ENCODE results near the gene CST8.

CST8 gene

DNA sequence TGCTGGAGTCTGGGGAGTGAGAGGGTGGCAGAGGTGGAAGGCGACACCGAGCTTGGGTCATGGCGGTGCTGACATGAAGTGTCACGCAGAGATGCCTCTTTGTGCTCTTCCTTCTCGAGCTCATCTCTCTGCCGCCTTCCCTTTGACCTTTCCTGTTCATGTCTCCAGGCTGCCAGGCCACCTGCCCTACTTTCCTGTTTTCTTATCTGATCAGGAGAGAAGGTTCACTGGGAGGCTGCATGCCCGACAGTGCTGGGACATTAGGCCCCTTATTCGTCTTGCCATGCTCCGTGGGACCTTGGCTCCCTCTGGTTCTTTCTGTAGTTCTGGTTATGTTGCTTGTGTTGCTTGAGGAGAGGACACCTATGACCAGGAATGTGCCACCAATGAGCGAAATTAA is 33.2 kb downstream of the CST8 start:
- no peak for DNase-seq (ENCODE audit: low read depth, low spot score)

GRCh38 chr20:23526850-23527249 is 35.9 kb downstream of the CST8 start:
- no peak for DNase-seq (ENCODE audit: low read depth, low spot score)

GRCh38 chr20:23528867-23529431 is 38.0 kb downstream of the CST8 start:
- no peak for DNase-seq (ENCODE audit: low read depth, low spot score)

GRCh38 chr20:23530937-23531567 is 40.1 kb downstream of the CST8 start:
- no peak for DNase-seq (ENCODE audit: low read depth, low spot score)

DNA sequence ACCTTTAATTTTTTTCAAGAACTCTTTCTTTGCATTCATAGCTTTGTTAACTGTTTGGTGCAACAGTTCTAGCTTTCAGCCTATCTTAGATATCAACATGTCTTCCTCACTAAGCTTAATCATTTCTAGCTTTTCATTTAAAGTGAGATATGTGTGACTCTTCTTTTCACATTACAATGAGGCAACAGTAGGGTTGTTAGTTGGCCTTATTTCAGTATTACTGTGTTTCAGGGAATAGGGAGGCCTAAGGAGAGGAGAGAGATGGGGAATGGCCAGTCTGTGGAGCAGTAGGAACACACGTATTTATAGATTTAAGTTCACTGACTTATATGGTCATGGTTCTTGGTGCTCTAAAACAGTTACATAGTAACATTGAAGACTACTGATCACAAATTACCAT is 41.6 kb downstream of the CST8 start:
- DNase-seq (ENCODE audit: low read depth, low spot score) = no peak

DNA sequence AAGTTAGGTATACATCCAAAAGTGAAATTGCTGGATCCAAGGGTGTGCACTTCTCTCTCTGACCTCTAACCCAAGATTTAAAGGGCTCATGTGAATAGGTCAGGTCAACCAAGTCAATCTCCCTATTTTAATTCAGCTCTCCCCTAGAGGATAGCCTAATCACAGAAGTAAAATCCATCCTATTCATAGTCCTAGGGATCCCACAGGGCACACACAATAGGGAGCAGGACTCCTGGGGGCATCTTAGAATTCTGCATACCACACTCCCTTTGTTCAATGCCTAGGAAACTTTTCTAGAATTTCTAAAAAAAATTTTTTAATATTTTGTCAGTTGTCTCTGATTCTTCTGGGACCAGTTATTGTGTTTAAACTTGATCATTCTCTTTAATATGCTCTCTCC is 42.2 kb downstream of the CST8 start:
- peak; percentile 38 for DNase-seq (ENCODE audit: low read depth, low spot score)

DNA sequence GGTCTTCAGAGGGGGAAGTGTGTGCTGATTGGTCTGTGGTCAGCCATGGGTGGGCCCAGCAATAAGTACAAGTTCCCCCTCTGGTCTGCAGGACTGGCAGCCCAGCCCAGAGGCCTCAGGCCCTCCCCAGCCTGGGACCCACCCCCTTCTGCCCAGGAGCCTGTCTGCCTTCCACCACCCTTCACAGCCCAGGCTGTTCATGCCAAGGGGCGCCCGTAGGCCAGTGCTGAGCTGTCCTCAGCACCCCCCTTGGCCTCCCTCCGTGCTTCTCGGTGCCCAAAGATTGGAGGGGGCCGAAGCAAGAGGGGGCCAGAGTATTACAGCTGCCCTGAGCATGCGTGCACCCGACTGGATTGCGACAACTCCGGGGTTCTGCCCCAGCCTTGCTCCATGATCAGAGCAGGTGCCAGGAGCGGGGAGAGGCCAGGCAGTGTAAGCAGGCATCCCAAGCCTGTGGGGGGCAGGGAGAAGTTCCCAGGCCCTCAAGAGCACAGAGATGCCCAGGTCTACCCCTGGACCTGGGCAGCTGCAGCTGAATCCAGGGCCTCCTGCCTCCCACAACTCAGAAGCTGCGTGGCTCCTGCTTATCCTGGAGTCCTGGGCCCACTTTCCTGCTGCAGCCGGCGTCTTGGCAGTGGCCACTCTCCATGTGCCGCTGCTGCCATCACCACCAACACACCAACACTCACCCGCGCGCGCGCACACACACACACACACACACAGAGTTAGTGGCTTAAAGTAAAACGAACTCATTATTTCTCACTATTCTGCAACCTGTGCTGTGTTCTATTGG is 44.1 kb downstream of the CST8 start:
- DNase-seq (ENCODE audit: low read depth, low spot score) = no peak

DNA sequence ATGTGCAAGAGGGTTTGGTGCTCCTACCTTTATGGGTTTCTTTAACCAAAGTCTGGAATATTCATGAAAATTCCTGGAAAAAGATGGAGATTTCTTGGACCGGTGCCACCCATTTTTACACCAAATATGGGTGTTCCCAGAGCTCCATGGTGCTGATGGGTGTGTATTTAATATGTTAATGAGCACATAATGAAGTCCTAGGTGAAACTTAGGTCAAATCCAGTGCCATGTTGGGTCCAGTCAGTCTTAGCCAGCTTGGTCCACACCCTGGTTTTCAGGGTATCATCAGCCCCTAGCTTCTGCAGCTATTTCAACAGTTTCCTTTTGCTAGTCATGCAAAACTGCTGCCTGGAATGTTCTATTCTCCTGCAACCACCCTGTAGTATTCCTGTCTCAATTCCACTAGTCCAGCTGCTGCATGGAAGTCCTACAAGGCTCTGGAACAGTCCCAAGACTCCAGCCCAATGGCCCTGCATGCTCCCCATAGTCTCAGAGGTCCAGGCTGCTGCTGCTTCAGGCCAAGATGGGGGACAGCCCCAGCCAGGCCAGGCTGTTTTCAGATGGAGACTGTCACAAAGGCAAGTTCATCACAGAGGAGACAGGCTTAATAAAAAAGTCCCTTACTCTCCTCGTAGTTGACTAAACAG is 45.5 kb downstream of the CST8 start:
- no peak for DNase-seq (ENCODE audit: low read depth, low spot score)

DNA sequence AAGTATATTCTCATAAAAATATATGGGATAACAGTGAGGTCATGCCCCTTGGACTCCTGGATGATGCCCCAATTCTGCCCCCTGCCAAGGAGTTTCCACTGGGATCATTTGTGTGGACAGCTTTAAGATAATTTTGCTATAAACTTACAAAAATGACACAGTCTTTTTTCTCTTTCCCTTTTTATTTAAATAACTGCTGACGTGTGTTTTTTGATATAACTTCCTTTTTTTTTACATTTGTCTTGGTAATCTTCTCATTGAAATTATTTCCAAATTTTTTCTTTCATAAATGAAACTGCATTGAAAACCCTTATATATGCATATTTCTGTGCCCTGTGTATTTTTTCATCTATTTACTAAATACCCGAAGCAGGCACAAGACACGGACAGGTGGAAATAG is 46.1 kb downstream of the CST8 start:
- no peak for DNase-seq (ENCODE audit: low read depth, low spot score)

DNA sequence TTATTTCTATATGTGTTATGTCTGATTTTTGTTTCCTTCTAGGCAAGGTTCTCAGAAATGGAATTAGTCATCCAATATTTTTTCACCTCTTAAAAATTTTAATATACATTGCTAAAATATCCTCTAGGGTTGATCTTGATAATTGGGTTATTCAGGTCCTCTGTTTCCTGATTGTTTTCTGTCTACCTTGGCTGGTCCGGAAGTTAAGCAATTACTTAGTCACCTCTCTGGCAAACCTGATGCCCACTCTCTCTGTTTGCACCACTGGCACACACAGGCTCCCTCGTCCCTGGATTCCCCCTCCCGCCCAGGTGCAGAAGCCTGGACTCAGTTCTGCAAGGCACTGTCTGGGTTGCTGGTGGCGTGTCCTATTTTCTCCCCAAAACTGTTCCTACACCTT is 49.7 kb downstream of the CST8 start:
- DNase-seq (ENCODE audit: low read depth, low spot score) = no peak

GRCh38 chr20:23541330-23541729 is 50.4 kb downstream of the CST8 start:
- DNase-seq (ENCODE audit: low read depth, low spot score) = no peak

DNA sequence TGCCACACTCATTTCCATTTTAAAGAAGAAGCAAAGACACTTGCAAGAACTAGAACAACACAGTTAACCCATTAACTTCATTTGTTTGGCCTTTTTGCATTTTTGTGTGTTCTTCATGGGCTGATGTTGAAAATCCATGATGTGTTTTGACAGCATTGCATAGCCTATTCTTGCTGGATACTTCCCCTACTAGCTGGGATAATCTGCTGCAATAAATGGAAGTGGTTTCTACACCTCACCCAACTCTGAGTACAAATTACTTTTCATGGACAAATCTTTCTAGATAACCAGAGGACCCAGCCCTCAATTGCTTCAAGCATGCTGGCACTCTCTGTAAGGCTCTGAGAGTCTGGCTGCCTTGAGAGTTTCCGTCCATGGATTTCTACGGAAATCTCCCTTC is 50.9 kb downstream of the CST8 start:
- no peak for DNase-seq (ENCODE audit: low read depth, low spot score)

GRCh38 chr20:23542801-23543200 is 51.9 kb downstream of the CST8 start:
- no peak for DNase-seq (ENCODE audit: low read depth, low spot score)

DNA sequence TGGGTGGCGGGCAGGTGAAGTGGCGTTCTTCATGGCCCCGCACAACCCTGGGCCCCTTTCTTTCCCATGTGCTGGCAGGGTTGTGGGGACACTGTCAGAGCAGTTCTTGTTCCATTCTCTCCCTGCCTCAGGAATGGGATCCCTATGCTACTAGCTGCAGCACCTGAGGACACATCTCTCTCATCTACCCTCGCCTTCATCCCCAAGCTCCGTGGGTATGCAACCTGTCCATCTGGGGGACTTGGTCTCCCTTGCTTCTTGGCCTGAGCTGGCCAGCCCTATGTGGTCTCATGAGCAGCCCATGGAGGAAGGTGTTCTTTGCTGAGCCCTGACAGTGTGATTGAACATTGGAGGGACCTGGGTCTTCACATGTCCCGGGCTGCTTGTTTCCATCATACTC is 53.2 kb downstream of the CST8 start:
- no peak for DNase-seq (ENCODE audit: low read depth, low spot score)
